Vagina (tissue), 1 donor: ENCODE data around the gene TIPIN. TPM values are rescaled to one million over a fixed set of nuclear protein-coding genes. Genes with fewer than 3 reads are reported as not detected.

Experiments used
- small RNA-seq: library from RNA; depleted of rRNA; stranded (forward); fragments of <200 nt; gene quantifications from one replicate; pipeline ENCODE3, GENCODE V24; 2016
- total RNA-seq: library from RNA; depleted of rRNA; stranded (reverse); fragments of >200 nt; gene quantifications from one replicate; pipeline ENCODE4 v1.2.3, GENCODE V29; 2016

Gene TIPIN
- total RNA-seq, 1 donor from 2014 or later: 7.9 TPM

Small RNAs within 50 kb of the gene (small RNA-seq; reads per million reads assigned to genes)
- gene RF00019 (not detected), gene SCARNA14 (4.0 reads per million, percentile 83 among the genes with 10 or more reads in this experiment)

Other genes with a start within 250 kb of the TIPIN start
- gene MEGF11, start 102.9 kb downstream of the TIPIN start, total RNA-seq: 0.25 TPM
- gene DIS3L, start 63.1 kb downstream of the TIPIN start, total RNA-seq: 20.9 TPM
- gene MAP2K1, start 30.2 kb upstream of the TIPIN start, total RNA-seq: 23.6 TPM
- 27.0 TPM for gene SNAPC5, start 141.1 kb upstream of the TIPIN start, total RNA-seq
- 3,670 TPM for gene RPL4, start 148.2 kb upstream of the TIPIN start, total RNA-seq
- 2.2 TPM for gene ZWILCH, start 148.6 kb upstream of the TIPIN start, total RNA-seq
- not detected for gene LCTL, start 209.3 kb upstream of the TIPIN start, total RNA-seq